Heart left ventricle (tissue), 16 donors: ENCODE measurements around the gene LINGO3. TPM values are rescaled to one million over a fixed set of nuclear protein-coding genes. Genes with fewer than 3 reads are reported as not detected.

Experiments
- ATAC-seq, 4 donors: fragments of 200-7000 bp; cut with Tn5 transposase; one replicate each; pipeline ENCODE4 v1.9.1; 2020 to 2022; ENCODE audit warnings: moderate library complexity in 4 of 4, mild to moderate bottlenecking in 3 of 4, moderate number of reproducible peaks in 1 of 4
- DNase-seq, 5 donors: peaks; one replicate each; pipeline ENCODE4 v3.0.0-alpha.2; 2020
- H3K27ac ChIP-seq, 12 donors: fragments of 200-600 bp; sonication (generic) in 4 of 12; one replicate each; pipeline versions ENCODE4 v1.5.0 to v1.8.0; 2016 to 2022; ENCODE audit warnings: mild to moderate bottlenecking in 2 of 12
- H3K27me3 ChIP-seq, 9 donors: fragments of 200-600 bp; sonication (generic) in 2 of 9; one replicate each; pipeline versions ENCODE4 v1.5.1 to v1.8.0; 2016 to 2022; ENCODE audit warnings: mild to moderate bottlenecking in 3 of 9
- H3K36me3 ChIP-seq, 9 donors: fragments of 200-600 bp; sonication (generic) in 2 of 9; one replicate each; pipeline versions ENCODE4 v1.5.0 to v1.8.0; 2018 to 2022; ENCODE audit warnings: mild to moderate bottlenecking in 2 of 9
- H3K4me1 ChIP-seq, 12 donors: fragments of 200-600 bp; sonication (generic) in 4 of 12; one replicate each; pipeline versions ENCODE4 v1.5.0 to v1.8.0; 2016 to 2022; ENCODE audit warnings: mild to moderate bottlenecking in 3 of 12
- H3K4me3 ChIP-seq, 12 donors: fragments of 200-600 bp; sonication (generic) in 4 of 12; one replicate each; pipeline versions ENCODE4 v1.5.0 to v1.8.0; 2017 to 2022; ENCODE audit warnings: mild to moderate bottlenecking in 9 of 12, moderate library complexity in 4 of 12
- H3K9me3 ChIP-seq, 12 donors: fragments of 200-600 bp; sonication (generic) in 4 of 12; one replicate each; pipeline versions ENCODE4 v1.5.0 to v1.8.0; 2016 to 2022; ENCODE audit warnings: mild to moderate bottlenecking in 1 of 12
- POLR2A ChIP-seq, 2 donors: fragments of 450-650 bp; IDR thresholded peaks; one replicate each; pipeline ENCODE4 v1.6.1; 2017; ENCODE audit warnings: antibody characterized with exemption in 2 of 2, mild to moderate bottlenecking in 2 of 2, moderate library complexity in 2 of 2
- WGBS, 4 donors: extraction: QIAGEN DNeasy Blood & Tissue Kit in 2 of 4; methylation state at CpG; one replicate each; pipeline versions ENCODE4 v1.1.5 to v1.1.7; 2013 to 2018; 5-methylcytosine and 5-hydroxymethylcytosine counted together
- intact Hi-C, 10 donors: fragments of 100-400 bp; cut with DNase I; formaldehyde crosslinking; loops; one replicate each; pipeline versions ENCODE4 v1.11.1 to v1.14.2; 2022
- polyA plus RNA-seq, 2 donors: library from polyadenylated mRNA; stranded (reverse); fragments of 200-250 nt; gene quantifications; one replicate each; pipeline ENCODE4 v1.2.3, GENCODE V29; 2013
- total RNA-seq, 9 donors: library from RNA; depleted of rRNA in 2 of 9; stranded (reverse); fragments of >200 nt in 2 of 9; fragmentation: NEBNext Ultra II Directional in 3 of 9; extraction: Animal tissue kit (Norgen Biotek cat#: 25700) in 3 of 9; gene quantifications; one replicate each; pipeline versions ENCODE4 v1.1.0 to v1.2.4, GENCODE V29; 2016 to 2023
- TF ChIP-seq, protein P1 (sequence below), 12 donors: fragments of 200-600 bp; sonication (generic) in 4 of 12; IDR thresholded peaks; one replicate each; pipeline versions ENCODE4 v1.5.0 to v1.8.0; 2018 to 2022; ENCODE audit warnings: antibody characterized with exemption in 12 of 12, mild to moderate bottlenecking in 5 of 12
- donor health status: ischemic (EF 13 %, LVEDD 7.1; RV severe dilation, severe dysfunction).
- donor health status: healthy with polysubstance abuse.
- donor health status: DM: no; HTN: yes; CAD: no.
- donor health status: DM: no; HTN: no; CAD: no.
- donor health status: ischemic (EF 25% LVEDD 6.9; RV normal size, moderate dysfunction).
- donor health status: ischemic (EF 25% LVEDD 5.7; RV mildly dilated, moderate dysfunction).
- donor health status: healthy.
- donor health status: DM: yes; HTN: yes; CAD: no.
- donor health status: ischemic (EF 35%, LVEDD 5.7; RV mildly dilated, moderate dysfunction).
- donor health status: nonischemic (EF 11% LVEDD 7.7; RV severe dilation, severe dysfunction).
- donor health status: DM: yes; HTN: yes; CAD: no.
- donor health status: PGD.
- donor health status: ischemic (EF 29% LVEDD 5.4; RV normal size, mild dysfunction).
- donor health status: nonischemic (EF 23%, LVEDD 6.1; RV moderate dilation, normal function).

LINGO3 gene
- total and polyA plus RNA-seq, 11 donors: 0.50 TPM; not detected in 10

DNA sequence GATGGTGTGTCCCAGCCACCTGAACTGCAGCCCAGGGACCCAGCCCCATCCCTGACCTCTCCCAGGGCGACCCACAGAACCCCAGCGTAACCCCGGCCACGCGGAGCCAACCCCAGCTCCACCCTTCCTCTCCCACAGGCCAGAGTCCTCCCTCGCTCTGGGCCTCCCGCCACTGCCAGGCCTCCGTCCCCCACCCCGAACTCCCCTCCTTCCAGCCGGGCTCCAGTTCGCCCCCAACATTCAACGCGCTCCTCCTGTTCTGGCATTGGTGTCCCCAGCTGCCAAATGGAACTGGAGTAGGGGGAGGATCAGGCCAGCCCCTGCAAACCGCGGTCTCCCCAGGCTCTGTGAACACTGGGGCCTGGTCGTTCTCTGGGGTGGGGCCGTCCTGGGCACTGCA lies 7.4 kb downstream of the LINGO3 start:
- H3K27ac ChIP-seq: no peak overlapping the region
- 75 to 84% (median 77%) methylated on average over 17 of the region's 17 CpGs for WGBS, 4 donors
- TF ChIP-seq, protein P1, sequence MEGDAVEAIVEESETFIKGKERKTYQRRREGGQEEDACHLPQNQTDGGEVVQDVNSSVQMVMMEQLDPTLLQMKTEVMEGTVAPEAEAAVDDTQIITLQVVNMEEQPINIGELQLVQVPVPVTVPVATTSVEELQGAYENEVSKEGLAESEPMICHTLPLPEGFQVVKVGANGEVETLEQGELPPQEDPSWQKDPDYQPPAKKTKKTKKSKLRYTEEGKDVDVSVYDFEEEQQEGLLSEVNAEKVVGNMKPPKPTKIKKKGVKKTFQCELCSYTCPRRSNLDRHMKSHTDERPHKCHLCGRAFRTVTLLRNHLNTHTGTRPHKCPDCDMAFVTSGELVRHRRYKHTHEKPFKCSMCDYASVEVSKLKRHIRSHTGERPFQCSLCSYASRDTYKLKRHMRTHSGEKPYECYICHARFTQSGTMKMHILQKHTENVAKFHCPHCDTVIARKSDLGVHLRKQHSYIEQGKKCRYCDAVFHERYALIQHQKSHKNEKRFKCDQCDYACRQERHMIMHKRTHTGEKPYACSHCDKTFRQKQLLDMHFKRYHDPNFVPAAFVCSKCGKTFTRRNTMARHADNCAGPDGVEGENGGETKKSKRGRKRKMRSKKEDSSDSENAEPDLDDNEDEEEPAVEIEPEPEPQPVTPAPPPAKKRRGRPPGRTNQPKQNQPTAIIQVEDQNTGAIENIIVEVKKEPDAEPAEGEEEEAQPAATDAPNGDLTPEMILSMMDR (IDR thresholded peaks at IDR 0.05): no peak
- no peak overlapping the region for H3K4me3 ChIP-seq
- peaks cover 0 to 38% (median 8%) of the 10 kb centered on the region in 9 donors for H3K27me3 ChIP-seq
- intact Hi-C loops: no loop called here
- H3K36me3 ChIP-seq: no peaks in the 10 kb centered on the region
- ATAC-seq (no peak), DNase-seq (no peak)
- H3K9me3 ChIP-seq: no peaks in the 10 kb centered on the region
- peaks cover 0 to 10% (median 7%) of the 10 kb centered on the region in 12 donors for H3K4me1 ChIP-seq

DNA sequence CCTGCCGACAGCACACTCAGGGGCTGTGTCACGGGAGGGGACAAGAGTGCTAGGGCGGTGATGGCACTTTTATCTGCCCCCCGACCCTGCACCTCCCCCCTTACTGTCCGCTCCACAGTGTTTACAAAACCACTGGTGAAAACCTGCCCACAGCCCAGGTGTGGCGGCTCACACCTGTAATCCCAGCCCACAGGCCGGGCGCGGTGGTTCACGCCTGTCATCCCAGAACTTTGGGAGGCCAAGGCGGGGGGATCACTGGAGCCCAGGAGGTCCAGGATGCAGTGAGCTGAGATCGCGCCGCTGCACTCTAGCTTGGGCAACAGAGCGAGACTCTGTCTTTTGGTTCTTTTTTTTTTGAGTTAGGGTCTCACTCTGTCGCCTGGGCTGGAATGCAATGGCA lies 11.8 kb downstream of the LINGO3 start:
- TF ChIP-seq, protein P1 (IDR thresholded peaks at IDR 0.05): no peak
- TF ChIP-seq POLR2A (IDR thresholded peaks at IDR 0.05): no peak
- Histone ChIP-seq H3K4me1 (peaks cover 0 to 24% (median 16%) of the 10 kb centered on the region in 12 donors), H3K4me3 (no peak overlapping the region), H3K27ac (no peak overlapping the region), H3K9me3 (no peaks in the 10 kb centered on the region), H3K36me3 (no peaks in the 10 kb centered on the region), H3K27me3 (peaks cover 9 to 47% (median 28%) of the 10 kb centered on the region in 9 donors)
- intact Hi-C loops: no loop called here
- no peak for DNase-seq
- 84 to 89% (median 87%) methylated on average over 16 of the region's 16 CpGs for WGBS, 4 donors
- no peak for ATAC-seq

DNA sequence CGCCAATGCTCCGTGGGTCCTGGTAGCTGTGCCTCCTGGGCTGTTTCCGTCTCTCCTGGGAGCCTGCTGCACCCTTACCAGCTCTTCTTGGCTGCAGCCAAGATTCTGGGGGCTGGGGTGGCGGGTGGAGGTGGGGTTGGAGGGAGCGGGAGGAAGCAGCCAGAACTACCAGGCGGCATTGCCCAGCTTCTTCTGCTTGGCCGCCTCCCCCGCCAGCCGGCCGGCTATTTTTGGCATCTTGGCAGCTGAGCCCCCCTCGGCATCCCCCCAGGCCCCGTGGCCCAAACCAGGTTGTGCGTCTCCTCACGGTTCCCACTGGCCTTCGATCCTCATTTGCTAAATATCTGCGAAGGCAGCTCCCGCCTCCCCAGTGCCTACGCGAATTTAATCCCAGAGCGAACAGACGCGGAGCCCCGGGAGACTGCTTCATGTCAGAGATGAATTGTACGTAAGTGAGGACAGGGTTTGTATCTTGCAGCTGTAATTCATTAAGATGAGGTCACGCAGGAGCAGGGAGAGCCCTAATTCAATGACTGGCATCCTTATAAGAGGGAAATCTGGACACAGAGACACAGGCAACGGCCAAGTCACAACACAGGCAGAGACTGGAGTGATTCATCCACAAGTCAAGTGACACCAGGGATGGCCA lies 13.1 kb downstream of the LINGO3 start:
- no peaks in the 10 kb centered on the region for H3K36me3 ChIP-seq
- DNase-seq: peak in 2 of 5 donors; percentile 60 to 62
- H3K9me3 ChIP-seq: no peaks in the 10 kb centered on the region
- TF ChIP-seq POLR2A (IDR thresholded peaks at IDR 0.05): no peak
- TF ChIP-seq, protein P1 (IDR thresholded peaks at IDR 0.05): no peak
- H3K4me1 ChIP-seq: peaks cover 2 to 38% (median 29%) of the 10 kb centered on the region in 12 donors
- H3K27me3 ChIP-seq: peaks cover 22 to 49% (median 40%) of the 10 kb centered on the region in 9 donors
- 8 to 18% (median 13%) methylated on average over 26 of the region's 26 CpGs for WGBS, 4 donors
- peak overlapping the region in 3 of 12 donors; percentile 34 to 81 (median 55) for H3K27ac ChIP-seq
- peak; percentile 17 to 85 (median 79) for ATAC-seq
- peak overlapping the region in 8 of 12 donors; percentile 2 to 26 (median 14) for H3K4me3 ChIP-seq
- intact Hi-C loops: no loop called here

DNA sequence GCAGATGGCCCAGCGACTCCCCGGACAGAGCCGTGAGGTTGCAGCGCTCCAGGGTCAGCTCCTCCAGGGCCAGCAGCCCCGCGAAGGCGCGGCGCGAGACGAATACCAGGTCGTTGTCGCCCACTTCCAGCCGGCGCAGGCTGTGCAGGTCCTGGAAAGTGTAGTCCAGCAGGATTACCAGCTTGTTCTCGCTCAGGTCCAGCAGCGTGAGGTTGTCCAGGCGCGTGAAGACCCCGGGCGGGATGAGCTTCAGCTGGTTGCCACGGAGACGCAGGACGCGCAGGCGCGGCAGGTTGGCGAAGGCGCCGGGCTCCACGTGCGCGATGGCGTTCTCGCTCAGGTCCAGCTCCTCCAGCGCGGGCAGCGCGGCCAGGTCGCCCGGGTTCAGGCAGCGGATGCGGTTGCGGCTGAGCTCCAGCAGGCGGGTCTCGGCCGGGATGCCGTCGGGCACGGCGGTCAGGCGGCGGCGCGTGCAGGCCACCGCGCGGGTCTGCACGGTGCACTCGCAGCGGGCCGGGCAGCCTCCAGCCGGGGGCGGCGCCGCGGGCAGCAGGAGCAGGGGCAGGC lies 16.7 kb downstream of the LINGO3 start:
- no peak for DNase-seq
- H3K9me3 ChIP-seq: no peaks in the 10 kb centered on the region
- no peak overlapping the region for H3K27ac ChIP-seq
- 0 to 7% (median 4%) methylated on average over 25 to 67 of the region's 67 CpGs for WGBS, 4 donors
- intact Hi-C loops: no loop called here
- H3K27me3 ChIP-seq: peaks cover 35 to 78% (median 55%) of the 10 kb centered on the region in 9 donors
- ATAC-seq: no peak
- H3K36me3 ChIP-seq: no peaks in the 10 kb centered on the region
- H3K4me1 ChIP-seq: peaks cover 2 to 59% (median 33%) of the 10 kb centered on the region in 12 donors
- peak overlapping the region in 11 of 12 donors; percentile 18 to 69 (median 38) for H3K4me3 ChIP-seq
- TF ChIP-seq POLR2A (IDR thresholded peaks at IDR 0.05): no peak
- TF ChIP-seq, protein P1 (IDR thresholded peaks at IDR 0.05): no peak
